DOHH2 (cell line): ENCODE measurements around the gene CD96.
"Not testable (repeated sequence)": the region's sequence is repeated elsewhere in the genome, so short reads cannot be mapped to it uniquely, and the experiment has no call there.

Experiments
- H3F3A ChIP-seq: fragments of 200-600 bp; sonication (generic), shearing (Covaris generic); 2 replicates; pipeline ENCODE4 v1.6.0; 2016; ENCODE audit warnings: antibody characterized with exemption, mild to moderate bottlenecking; ENCODE audit not compliant: control insufficient read depth, insufficient read depth
- H3K27ac ChIP-seq: fragments of 200-600 bp; sonication (generic); 2 replicates; pipeline ENCODE4 v1.5.1; 2014; ENCODE audit warnings: low read depth, mild to moderate bottlenecking, low read length, moderate library complexity
- H3K27me3 ChIP-seq: fragments of 200-600 bp; sonication (generic); 2 replicates; pipeline ENCODE4 v1.6.1; 2014; ENCODE audit warnings: mild to moderate bottlenecking, low read length, mixed read lengths; ENCODE audit not compliant: control insufficient read depth
- H3K36me3 ChIP-seq: fragments of 200-600 bp; sonication (generic); 2 replicates; pipeline ENCODE4 v1.6.1; 2014; ENCODE audit warnings: mild to moderate bottlenecking, low read length, moderate library complexity, mixed read lengths; ENCODE audit not compliant: control insufficient read depth
- H3K4me1 ChIP-seq: fragments of 200-600 bp; sonication (generic); 2 replicates; pipeline ENCODE4 v1.6.1; 2014; ENCODE audit warnings: mild to moderate bottlenecking, low read length, mixed read lengths; ENCODE audit not compliant: control insufficient read depth
- H3K4me2 ChIP-seq: fragments of 200-600 bp; sonication (generic); 2 replicates; pipeline ENCODE4 v1.6.0; 2014; ENCODE audit warnings: mild to moderate bottlenecking, low read length, moderate library complexity
- H3K4me3 ChIP-seq: fragments of 200-600 bp; sonication (generic); 2 replicates; pipeline ENCODE4 v1.5.1; 2014; ENCODE audit warnings: mild to moderate bottlenecking, low read length, mixed read lengths
- H3K79me2 ChIP-seq: fragments of 200-600 bp; sonication (generic); 2 replicates; pipeline ENCODE4 v1.6.1; 2014; ENCODE audit warnings: mild to moderate bottlenecking, low read length, mixed read lengths; ENCODE audit not compliant: control insufficient read depth
- H3K9me2 ChIP-seq: fragments of 200-600 bp; sonication (generic); replicated peaks from 2 replicates; pipeline ENCODE4 v1.6.1; 2014; ENCODE audit warnings: mild to moderate bottlenecking, low read length, mixed read lengths; ENCODE audit not compliant: control insufficient read depth
- H3K9me3 ChIP-seq: fragments of 200-600 bp; sonication (generic); 2 replicates; pipeline ENCODE4 v1.6.1; 2014; ENCODE audit warnings: antibody characterized with exemption, low read length, mixed read lengths; ENCODE audit not compliant: control insufficient read depth, insufficient read depth
- H4K20me1 ChIP-seq: fragments of 200-600 bp; sonication (generic); 2 replicates; pipeline ENCODE4 v1.6.0; 2014; ENCODE audit warnings: low read depth, mild to moderate bottlenecking, antibody characterized with exemption, low read length, moderate library complexity; ENCODE audit not compliant: control insufficient read depth, insufficient read depth
- CTCF ChIP-seq: fragments of 200-600 bp; sonication (generic); IDR thresholded peaks from one replicate; pipeline ENCODE4 v1.5.1; 2014; ENCODE audit warnings: antibody characterized with exemption, mild to moderate bottlenecking, low read depth, low read length; ENCODE audit not compliant: poor library complexity, severe bottlenecking
- EZH2phosphoT487 ChIP-seq: fragments of 200-600 bp; sonication (generic); IDR thresholded peaks from 2 replicates; pipeline ENCODE4 v1.6.1; 2017; ENCODE audit warnings: borderline replicate concordance, mild to moderate bottlenecking, antibody characterized with exemption, low read length, moderate library complexity, mixed read lengths

Gene CD96

DNA sequence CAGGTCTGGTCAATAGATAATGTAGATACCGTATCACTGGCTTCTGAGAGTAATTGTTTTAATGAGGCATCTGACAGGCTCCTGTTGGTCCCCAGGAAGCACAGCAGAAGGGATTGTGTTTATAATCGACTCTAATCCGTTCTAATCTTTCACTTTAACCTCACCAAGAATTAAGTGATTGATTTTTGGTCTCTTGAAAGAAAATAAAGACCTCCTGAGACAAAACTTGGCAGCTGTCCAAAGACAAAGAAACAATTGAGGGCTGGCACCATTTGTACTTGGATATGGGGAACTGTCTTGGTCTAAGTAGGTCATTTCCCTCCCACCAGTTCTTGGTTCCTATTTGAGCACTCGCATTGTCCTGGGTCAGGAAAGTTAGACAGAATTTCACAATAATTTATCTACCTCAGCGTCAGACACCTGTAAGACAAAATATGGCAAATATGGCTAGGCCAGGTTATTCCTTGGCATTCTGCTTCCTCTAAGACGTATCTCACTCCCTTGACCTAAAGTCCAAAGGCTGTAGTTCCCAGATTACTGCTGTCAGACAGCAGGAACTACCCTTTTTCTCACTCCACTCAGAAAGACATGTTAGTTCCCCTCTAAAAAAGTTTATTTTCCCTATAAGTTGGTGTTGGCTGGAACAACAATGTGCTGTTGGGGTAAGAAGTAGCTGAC lies 22.7 kb upstream of the CD96 start:
- Histone ChIP-seq H3K36me3 (no peaks in the 10 kb centered on the region), H3K9me3 (no peaks in the 10 kb centered on the region), H3K27ac (no peak overlapping the region), H3K27me3 (no peaks in the 10 kb centered on the region), H3K4me2 (no peak overlapping the region), H3K79me2 (no peaks in the 10 kb centered on the region), H4K20me1 (no peaks in the 10 kb centered on the region), H3K9me2 (no peaks in the 10 kb centered on the region), H3K4me1 (no peaks in the 10 kb centered on the region), H3F3A (no peaks in the 10 kb centered on the region), H3K4me3 (no peak overlapping the region)
- no peak for TF ChIP-seq CTCF
- TF ChIP-seq EZH2phosphoT487, result no peak

DNA sequence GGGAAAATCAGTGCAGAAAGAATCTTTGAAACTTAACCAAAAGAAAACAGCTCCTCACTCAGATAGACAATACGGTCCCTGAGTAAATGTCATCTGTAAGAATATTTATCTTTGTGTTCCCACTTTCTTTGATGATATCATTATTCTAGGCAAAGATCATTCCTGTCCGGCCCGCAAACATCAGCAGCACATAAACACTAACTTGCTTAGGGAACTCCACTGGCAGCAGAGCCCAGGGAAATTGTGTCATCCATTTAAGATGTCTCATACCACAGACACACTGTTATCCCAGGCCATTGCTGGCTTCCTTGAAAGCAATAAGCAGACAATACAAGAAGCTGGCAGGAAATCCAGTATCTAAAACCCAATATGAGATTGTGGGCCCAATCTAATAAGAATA lies 20.1 kb upstream of the CD96 start:
- Histone ChIP-seq H3K27ac (no peak overlapping the region), H3K4me3 (no peak overlapping the region), H3K79me2 (no peaks in the 10 kb centered on the region), H3K27me3 (no peaks in the 10 kb centered on the region), H3K9me2 (no peaks in the 10 kb centered on the region), H3K4me2 (no peak overlapping the region), H3K9me3 (no peaks in the 10 kb centered on the region), H3F3A (no peaks in the 10 kb centered on the region), H4K20me1 (no peaks in the 10 kb centered on the region), H3K4me1 (no peaks in the 10 kb centered on the region), H3K36me3 (no peaks in the 10 kb centered on the region)
- TF ChIP-seq EZH2phosphoT487 (no peak), CTCF (no peak)

GRCh38 chr3:111524486-111524885 lies 17.5 kb upstream of the CD96 start:
- H3K9me2 ChIP-seq, H3K9me3 ChIP-seq, H3K4me2 ChIP-seq, H3K36me3 ChIP-seq, H3K27ac ChIP-seq, H3F3A ChIP-seq, H3K27me3 ChIP-seq, H3K4me3 ChIP-seq, H3K4me1 ChIP-seq, H3K79me2 ChIP-seq, H4K20me1 ChIP-seq: not testable (repeated sequence)

- Histone ChIP-seq H4K20me1 (no peaks in the 10 kb centered on the region), H3K4me1 (no peaks in the 10 kb centered on the region), H3K9me3 (no peaks in the 10 kb centered on the region), H3K4me2 (no peak overlapping the region), H3K27me3 (no peaks in the 10 kb centered on the region), H3K36me3 (no peaks in the 10 kb centered on the region), H3K27ac (no peak overlapping the region), H3K9me2 (no peaks in the 10 kb centered on the region), H3F3A (no peaks in the 10 kb centered on the region), H3K79me2 (no peaks in the 10 kb centered on the region), H3K4me3 (no peak overlapping the region)
- TF ChIP-seq EZH2phosphoT487, result no peak
- TF ChIP-seq CTCF, result no peak
Observed at GRCh38 chr3:111531446-111531845, 10.6 kb upstream of the CD96 start.
